Measurements from ENCODE around the gene FUT8. TPM values are rescaled to one million over a fixed set of nuclear protein-coding genes. Genes with fewer than 3 reads are reported as not detected.

FUT8 gene
- total and polyA plus RNA-seq, 4 donors, result 1.1 to 14.1 (median 4.0) TPM

DNA sequence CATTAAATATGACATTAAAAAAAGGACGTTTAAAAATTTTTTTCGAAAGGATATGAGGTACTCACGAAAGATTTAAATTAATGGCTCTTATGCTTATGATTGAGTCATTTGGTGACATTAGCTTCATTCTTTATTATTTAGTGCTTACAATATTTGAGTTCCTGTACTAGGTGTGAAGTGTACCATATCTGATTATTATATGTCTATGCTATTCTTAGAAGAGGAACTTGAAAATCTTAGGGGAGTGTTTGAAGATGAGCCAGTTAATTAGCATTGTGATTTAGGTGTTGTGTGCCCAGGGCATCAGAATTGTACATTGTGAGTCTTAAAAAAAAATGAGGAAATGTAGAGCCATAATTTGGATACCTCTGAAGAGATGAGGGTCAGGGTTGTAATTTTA, 118.6 kb downstream of the FUT8 start:
- no peak for TF ChIP-seq ZBTB33 (IDR thresholded peaks at IDR 0.05)
- no peak for TF ChIP-seq SP1 (IDR thresholded peaks at IDR 0.05)
- TF ChIP-seq RAD21 (IDR thresholded peaks at IDR 0.05), result no peak
- no peak for TF ChIP-seq RXRA (IDR thresholded peaks at IDR 0.05)
- TF ChIP-seq HNF4G (IDR thresholded peaks at IDR 0.05), result no peak
- TF ChIP-seq FOXA2 (IDR thresholded peaks at IDR 0.05), result no peak
- WGBS, result 78% methylated on average over 3 of the region's 3 CpGs
- Histone ChIP-seq H3K4me1 (ENCODE audit: control insufficient read depth in 4 of 4, insufficient read depth in 4 of 4, low read length in 3 of 4) (no peaks in the 10 kb centered on the region), H3K36me3 (ENCODE audit: control insufficient read depth in 4 of 4, insufficient read depth in 3 of 4, low read depth in 1 of 4, low read length in 3 of 4) (no peaks in the 10 kb centered on the region), H3K4me3 (ENCODE audit: low read depth in 1 of 3, low read length in 3 of 3) (no peak overlapping the region), H3K27me3 (ENCODE audit: control insufficient read depth in 4 of 4, insufficient read depth in 4 of 4, low read length in 3 of 4) (no peaks in the 10 kb centered on the region), H3K9ac (ENCODE audit: low read depth in 1 of 2, low read length in 2 of 2) (no peak overlapping the region), H3K27ac (ENCODE audit: low read depth in 1 of 2, low read length in 2 of 2) (no peak overlapping the region), H3K9me3 (ENCODE audit: control insufficient read depth in 4 of 4, low read length in 3 of 4) (peaks cover 0 to 4% (median 3%) of the 10 kb centered on the region in 4 donors)
- DNase-seq (ENCODE audit: low spot score), result no peak

- no peaks in the 10 kb centered on the region for H3K36me3 ChIP-seq (ENCODE audit: control insufficient read depth in 4 of 4, insufficient read depth in 3 of 4, low read depth in 1 of 4, low read length in 3 of 4)
- H3K27me3 ChIP-seq (ENCODE audit: control insufficient read depth in 4 of 4, insufficient read depth in 4 of 4, low read length in 3 of 4), result no peaks in the 10 kb centered on the region
- H3K4me1 ChIP-seq (ENCODE audit: control insufficient read depth in 4 of 4, insufficient read depth in 4 of 4, low read length in 3 of 4), result no peaks in the 10 kb centered on the region
- no peak overlapping the region for H3K4me3 ChIP-seq (ENCODE audit: low read depth in 1 of 3, low read length in 3 of 3)
- DNase-seq (ENCODE audit: low spot score), result no peak
- H3K27ac ChIP-seq (ENCODE audit: low read depth in 1 of 2, low read length in 2 of 2), result no peak overlapping the region
- H3K9ac ChIP-seq (ENCODE audit: low read depth in 1 of 2, low read length in 2 of 2), result no peak overlapping the region
- WGBS, result 95% methylated on average over 4 of the region's 4 CpGs
- no peaks in the 10 kb centered on the region for H3K9me3 ChIP-seq (ENCODE audit: control insufficient read depth in 4 of 4, low read length in 3 of 4)
- no peak for TF ChIP-seq FOXA1 (IDR thresholded peaks at IDR 0.05)
- TF ChIP-seq GABPA (IDR thresholded peaks at IDR 0.05 in 1 of 2, conservative IDR thresholded peaks at IDR 0.05 in 1 of 2), result no peak
- no peak for TF ChIP-seq REST (IDR thresholded peaks at IDR 0.05)
- TF ChIP-seq SP1 (IDR thresholded peaks at IDR 0.05), result no peak
- no peak for TF ChIP-seq TAF1 (conservative IDR thresholded peaks at IDR 0.05)
- TF ChIP-seq RXRA (IDR thresholded peaks at IDR 0.05), result no peak
- no peak for TF ChIP-seq FOXA2 (IDR thresholded peaks at IDR 0.05)
- TF ChIP-seq, protein P1, sequence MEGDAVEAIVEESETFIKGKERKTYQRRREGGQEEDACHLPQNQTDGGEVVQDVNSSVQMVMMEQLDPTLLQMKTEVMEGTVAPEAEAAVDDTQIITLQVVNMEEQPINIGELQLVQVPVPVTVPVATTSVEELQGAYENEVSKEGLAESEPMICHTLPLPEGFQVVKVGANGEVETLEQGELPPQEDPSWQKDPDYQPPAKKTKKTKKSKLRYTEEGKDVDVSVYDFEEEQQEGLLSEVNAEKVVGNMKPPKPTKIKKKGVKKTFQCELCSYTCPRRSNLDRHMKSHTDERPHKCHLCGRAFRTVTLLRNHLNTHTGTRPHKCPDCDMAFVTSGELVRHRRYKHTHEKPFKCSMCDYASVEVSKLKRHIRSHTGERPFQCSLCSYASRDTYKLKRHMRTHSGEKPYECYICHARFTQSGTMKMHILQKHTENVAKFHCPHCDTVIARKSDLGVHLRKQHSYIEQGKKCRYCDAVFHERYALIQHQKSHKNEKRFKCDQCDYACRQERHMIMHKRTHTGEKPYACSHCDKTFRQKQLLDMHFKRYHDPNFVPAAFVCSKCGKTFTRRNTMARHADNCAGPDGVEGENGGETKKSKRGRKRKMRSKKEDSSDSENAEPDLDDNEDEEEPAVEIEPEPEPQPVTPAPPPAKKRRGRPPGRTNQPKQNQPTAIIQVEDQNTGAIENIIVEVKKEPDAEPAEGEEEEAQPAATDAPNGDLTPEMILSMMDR (IDR thresholded peaks at IDR 0.05; ENCODE audit: low read depth, low read length, missing input control), result no peak
- no peak for TF ChIP-seq MAX (IDR thresholded peaks at IDR 0.05)
- TF ChIP-seq ZBTB33 (IDR thresholded peaks at IDR 0.05), result no peak
- no peak for TF ChIP-seq HNF4G (IDR thresholded peaks at IDR 0.05)
- TF ChIP-seq ATF3 (IDR thresholded peaks at IDR 0.05), result no peak
- TF ChIP-seq NR2F2 (IDR thresholded peaks at IDR 0.05), result no peak
- no peak for TF ChIP-seq YY1 (IDR thresholded peaks at IDR 0.05)
- no peak for TF ChIP-seq HNF4A (conservative IDR thresholded peaks at IDR 0.05)
- no peak for TF ChIP-seq JUND (IDR thresholded peaks at IDR 0.05)
- TF ChIP-seq RAD21 (IDR thresholded peaks at IDR 0.05), result no peak
- no peak for TF ChIP-seq EGR1 (IDR thresholded peaks at IDR 0.05; ENCODE audit: low read depth in 2 of 2)
Observed at GRCh38 chr14:65533736-65534404, 121.3 kb downstream of the FUT8 start.

Data from liver (tissue), 9 donors.